Measurements from ENCODE around the gene CTDP1. TPM values are rescaled to one million over a fixed set of nuclear protein-coding genes. Genes with fewer than 3 reads are reported as not detected.

Gene CTDP1
- total RNA-seq, 1 donor = 20.7 TPM

DNA sequence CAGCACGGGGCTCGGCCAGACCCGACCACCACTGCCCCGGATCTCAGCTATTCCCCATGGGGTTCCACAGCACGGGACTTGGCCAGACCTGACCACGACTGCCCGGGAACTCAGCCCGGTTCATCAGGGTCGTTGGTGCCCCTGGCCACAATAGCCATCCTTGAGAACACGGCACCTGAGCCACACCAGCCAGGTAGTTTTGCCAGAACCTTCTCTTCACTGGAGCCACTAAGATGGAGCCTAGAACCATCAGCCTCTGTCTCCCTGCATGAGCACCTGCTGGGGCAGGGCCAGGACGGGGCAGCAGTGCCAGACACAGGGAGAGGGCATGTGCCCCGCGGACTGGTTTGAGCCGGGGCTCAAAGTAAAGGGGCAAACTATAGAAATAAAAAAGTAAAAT is 106.7 kb downstream of the CTDP1 start:
- TF ChIP-seq, protein P1, sequence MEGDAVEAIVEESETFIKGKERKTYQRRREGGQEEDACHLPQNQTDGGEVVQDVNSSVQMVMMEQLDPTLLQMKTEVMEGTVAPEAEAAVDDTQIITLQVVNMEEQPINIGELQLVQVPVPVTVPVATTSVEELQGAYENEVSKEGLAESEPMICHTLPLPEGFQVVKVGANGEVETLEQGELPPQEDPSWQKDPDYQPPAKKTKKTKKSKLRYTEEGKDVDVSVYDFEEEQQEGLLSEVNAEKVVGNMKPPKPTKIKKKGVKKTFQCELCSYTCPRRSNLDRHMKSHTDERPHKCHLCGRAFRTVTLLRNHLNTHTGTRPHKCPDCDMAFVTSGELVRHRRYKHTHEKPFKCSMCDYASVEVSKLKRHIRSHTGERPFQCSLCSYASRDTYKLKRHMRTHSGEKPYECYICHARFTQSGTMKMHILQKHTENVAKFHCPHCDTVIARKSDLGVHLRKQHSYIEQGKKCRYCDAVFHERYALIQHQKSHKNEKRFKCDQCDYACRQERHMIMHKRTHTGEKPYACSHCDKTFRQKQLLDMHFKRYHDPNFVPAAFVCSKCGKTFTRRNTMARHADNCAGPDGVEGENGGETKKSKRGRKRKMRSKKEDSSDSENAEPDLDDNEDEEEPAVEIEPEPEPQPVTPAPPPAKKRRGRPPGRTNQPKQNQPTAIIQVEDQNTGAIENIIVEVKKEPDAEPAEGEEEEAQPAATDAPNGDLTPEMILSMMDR (IDR thresholded peaks at IDR 0.05; ENCODE audit: insufficient read depth, low read depth, low read length) = no peak
- no peak for DNase-seq (ENCODE audit: low read depth)
- no peak overlapping the region for H3K4me3 ChIP-seq (ENCODE audit: low read depth, low read length)

- TF ChIP-seq, protein P1 (IDR thresholded peaks at IDR 0.05; ENCODE audit: insufficient read depth, low read depth, low read length) = no peak
- peak; percentile 94 for DNase-seq (ENCODE audit: low read depth)
- H3K4me3 ChIP-seq (ENCODE audit: low read depth, low read length) = no peak overlapping the region
Measured at GRCh38 chr18:79786786-79787526, 107.4 kb downstream of the CTDP1 start.

DNA sequence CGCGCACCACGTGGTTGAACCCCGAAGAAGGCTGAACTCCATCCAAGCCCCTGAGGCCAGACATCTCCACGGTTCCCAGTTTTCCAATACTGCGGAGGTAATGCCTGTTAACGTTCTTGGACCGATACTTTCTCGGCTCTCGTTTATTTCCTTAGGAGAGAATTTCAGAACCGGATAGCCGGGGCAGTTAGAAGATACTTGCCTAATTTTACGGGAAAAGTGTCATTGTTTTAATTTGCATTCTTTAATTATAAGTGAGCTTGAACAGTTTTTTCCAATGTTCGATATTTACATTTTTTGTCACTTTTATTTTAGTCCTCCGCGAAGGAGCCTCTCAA is 107.9 kb downstream of the CTDP1 start:
- DNase-seq (ENCODE audit: low read depth) = no peak
- H3K4me3 ChIP-seq (ENCODE audit: low read depth, low read length) = no peak overlapping the region
- TF ChIP-seq, protein P1 (IDR thresholded peaks at IDR 0.05; ENCODE audit: insufficient read depth, low read depth, low read length) = no peak

DNA sequence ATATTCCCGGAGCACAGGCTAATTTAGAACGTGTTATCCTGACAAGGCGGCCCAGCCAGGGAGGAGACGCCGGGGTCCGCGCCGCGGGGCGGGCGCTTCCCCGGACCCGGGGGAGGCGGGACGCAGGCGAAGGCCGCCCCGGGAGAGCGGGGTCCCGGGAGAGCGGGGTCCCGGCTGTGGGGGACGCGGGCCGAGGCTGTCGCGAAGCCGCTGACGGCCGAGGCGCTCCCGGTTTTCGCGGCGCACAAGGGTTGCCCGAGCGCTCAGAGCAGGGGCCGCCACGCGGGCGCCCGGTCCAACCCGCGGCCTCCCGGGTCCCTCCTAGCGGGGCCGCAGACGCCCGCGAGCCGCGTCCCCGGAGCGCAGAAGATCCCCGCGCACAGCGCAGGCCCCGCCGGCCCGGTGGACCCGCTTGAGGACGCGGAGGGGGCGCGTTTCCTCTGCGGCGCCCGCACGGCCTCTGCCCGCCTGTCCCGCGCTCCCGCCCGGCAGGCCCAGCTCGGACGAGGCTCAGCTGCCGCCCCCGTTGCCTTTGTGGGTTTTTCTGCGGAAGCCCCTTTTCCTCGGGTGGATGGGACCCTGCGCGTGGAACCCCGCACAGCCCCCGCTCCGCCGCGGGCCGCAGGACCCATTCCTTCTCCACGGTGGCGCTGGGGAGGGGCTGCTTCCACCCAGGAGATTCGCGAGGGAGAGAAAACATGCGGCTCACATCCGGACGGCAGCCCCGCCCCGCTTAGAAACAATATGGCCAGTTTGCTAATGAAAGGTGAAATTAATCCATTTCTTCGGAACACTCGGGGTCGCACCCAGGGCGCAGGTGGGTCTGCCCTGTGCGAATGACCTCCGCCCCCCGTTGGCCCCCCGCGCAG is 108.5 kb downstream of the CTDP1 start:
- no peak for DNase-seq (ENCODE audit: low read depth)
- H3K4me3 ChIP-seq (ENCODE audit: low read depth, low read length) = no peak overlapping the region
- TF ChIP-seq, protein P1 (IDR thresholded peaks at IDR 0.05; ENCODE audit: insufficient read depth, low read depth, low read length) = no peak

DNA sequence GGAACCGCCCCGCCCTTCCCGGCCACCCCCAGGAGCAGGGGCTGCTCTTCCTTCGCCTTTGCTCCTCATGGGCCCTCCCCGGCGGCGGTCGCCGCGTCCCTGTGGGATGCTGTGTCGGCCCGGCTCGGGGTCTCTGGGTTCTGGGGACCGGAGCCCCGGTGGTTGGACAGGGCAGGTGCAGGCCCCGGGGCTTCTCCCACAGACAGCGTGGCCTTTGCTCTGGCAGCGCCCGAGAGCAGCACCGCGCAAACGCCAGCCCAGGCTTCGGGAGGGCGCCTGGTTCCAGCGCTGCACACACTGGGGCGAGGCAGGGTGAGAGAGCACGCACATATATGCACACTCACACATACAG is 109.1 kb downstream of the CTDP1 start:
- no peak for DNase-seq (ENCODE audit: low read depth)
- no peak overlapping the region for H3K4me3 ChIP-seq (ENCODE audit: low read depth, low read length)
- TF ChIP-seq, protein P1 (IDR thresholded peaks at IDR 0.05; ENCODE audit: insufficient read depth, low read depth, low read length) = no peak

GRCh38 chr18:79789091-79789891 is 109.7 kb downstream of the CTDP1 start:
- no peak for DNase-seq (ENCODE audit: low read depth)
- H3K4me3 ChIP-seq (ENCODE audit: low read depth, low read length) = no peak overlapping the region
- TF ChIP-seq, protein P1 (IDR thresholded peaks at IDR 0.05; ENCODE audit: insufficient read depth, low read depth, low read length) = no peak

Measured in fibroblast of villous mesenchyme (primary cell).